NCI-H1694 (cell line): ENCODE results near the gene CSTF2T.
"Not testable (repeated sequence)": the region's sequence is repeated elsewhere in the genome, so short reads cannot be mapped to it uniquely, and the experiment has no call there.

ENCODE experiments used
- DNase-seq: peaks from one replicate; lab custom pipeline; 2025; lab: John Stamatoyannopoulos, UW

The CSTF2T gene

GRCh38 chr10:51698473-51699063 is 827 bp downstream of the CSTF2T start:
- DNase-seq = no peak

DNA sequence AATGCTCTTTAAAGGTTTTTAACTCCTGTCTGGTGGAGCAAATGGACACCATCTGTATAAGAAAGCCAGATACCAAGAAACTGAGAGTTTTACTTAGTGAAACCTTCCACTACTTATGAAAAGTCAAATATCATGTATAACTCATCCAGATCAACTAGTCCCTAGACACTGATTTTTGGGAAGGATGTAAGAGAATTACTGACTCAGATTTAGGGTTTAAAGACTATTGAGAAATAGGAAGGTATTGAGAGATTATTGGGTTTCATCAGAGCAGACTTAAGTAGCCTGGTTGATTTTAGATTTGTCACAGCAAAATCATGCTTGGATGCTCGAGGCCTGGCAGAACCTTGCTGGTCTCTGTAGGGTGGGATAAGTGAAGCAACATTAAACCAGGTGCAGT is 3.1 kb downstream of the CSTF2T start:
- no peak for DNase-seq

- no peak for DNase-seq
Observed at GRCh38 chr10:51694086-51694768, 5.2 kb downstream of the CSTF2T start.

- no peak for DNase-seq
Observed at GRCh38 chr10:51691135-51691534, 8.3 kb downstream of the CSTF2T start.

DNA sequence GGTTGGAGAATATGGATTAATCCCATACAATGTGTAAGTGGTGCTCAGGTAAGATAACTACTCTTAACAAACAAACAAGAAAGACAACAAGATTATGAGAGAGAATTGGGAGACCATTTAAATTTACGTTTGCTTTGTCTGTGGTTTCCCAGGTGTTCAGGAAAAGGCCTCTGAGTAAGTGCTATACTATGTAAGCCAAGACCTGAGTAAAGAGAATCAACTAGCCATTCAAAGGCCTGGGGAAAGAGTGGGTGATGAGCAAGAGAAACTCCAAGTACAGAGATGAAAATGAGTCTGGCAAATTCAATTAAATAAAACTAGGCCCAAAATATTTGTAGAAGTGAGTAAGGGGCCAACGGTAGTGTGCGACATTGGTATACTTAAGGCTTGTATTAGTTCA is 9.9 kb downstream of the CSTF2T start:
- no peak for DNase-seq

- not testable (repeated sequence) for DNase-seq
Observed at GRCh38 chr10:51688826-51689225, 10.6 kb downstream of the CSTF2T start.

DNA sequence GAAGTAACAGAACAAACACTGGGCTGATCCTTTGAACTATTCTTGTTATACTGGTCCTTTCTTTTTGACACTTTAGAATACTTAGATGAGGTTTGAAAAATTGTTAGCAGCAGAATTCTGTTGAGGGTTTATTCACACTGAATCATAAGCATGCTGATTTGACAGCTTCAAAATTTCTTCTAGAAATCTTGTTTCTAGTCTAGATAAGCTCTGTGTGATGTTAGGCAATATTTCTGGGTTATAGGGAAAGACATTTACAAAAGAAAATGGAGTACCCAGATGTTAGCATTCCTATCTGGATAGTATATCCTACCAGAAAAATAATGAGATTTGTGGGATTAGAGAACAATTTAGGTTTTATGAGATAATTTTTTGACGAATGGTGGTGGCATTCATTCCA is 12.1 kb downstream of the CSTF2T start:
- DNase-seq = no peak

GRCh38 chr10:51685768-51686167 is 13.6 kb downstream of the CSTF2T start:
- no peak for DNase-seq

GRCh38 chr10:51683031-51683691 is 16.2 kb downstream of the CSTF2T start:
- no peak for DNase-seq

GRCh38 chr10:51679841-51680240 is 19.6 kb downstream of the CSTF2T start:
- DNase-seq = no peak

DNA sequence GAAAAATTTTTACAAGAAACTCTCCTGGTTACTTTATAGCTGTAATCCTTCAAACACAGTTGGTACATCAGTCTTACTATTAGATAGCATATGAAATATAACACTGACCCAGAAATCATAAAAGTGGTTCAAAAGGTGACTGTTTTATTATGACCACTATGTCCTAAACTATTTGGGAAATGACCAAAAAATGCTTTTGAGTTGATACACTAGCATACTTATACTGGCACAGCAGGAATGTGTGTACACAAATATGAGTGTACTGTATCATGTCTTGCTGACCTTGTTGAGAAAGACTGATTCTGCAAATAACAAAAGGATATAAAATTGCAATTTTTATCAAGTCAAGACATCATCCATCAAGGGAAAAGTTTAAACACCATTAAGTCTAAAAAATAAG is 24.3 kb downstream of the CSTF2T start:
- DNase-seq = no peak

GRCh38 chr10:51672039-51672535 is 27.3 kb downstream of the CSTF2T start:
- no peak for DNase-seq

DNA sequence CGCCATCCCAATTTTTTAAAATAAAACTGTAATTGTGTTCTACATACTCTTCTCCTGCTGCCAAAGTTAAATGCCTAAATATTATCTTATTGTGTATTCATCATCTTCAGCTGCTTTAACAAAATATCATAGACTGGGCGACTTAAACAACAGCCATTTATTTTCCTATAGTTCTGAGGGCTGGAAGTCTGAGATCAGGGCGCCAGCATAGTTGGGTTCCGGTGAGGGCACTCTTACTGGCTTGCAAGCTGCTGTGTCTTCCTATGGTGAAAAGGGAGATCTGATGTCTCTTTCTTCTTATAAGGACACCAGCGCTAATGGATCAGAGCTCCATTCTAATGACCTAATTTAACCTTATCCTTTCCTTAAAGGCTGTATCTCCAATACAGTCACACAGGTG is 30.4 kb downstream of the CSTF2T start:
- DNase-seq = no peak

GRCh38 chr10:51668336-51668689 is 31.1 kb downstream of the CSTF2T start:
- no peak for DNase-seq

- no peak for DNase-seq
Observed at GRCh38 chr10:51667678-51668335, 31.6 kb downstream of the CSTF2T start.

- DNase-seq = no peak
Observed at GRCh38 chr10:51666456-51666855, 32.9 kb downstream of the CSTF2T start.

- no peak for DNase-seq
Observed at GRCh38 chr10:51663086-51663485, 36.3 kb downstream of the CSTF2T start.

GRCh38 chr10:51659344-51659743 is 40.1 kb downstream of the CSTF2T start:
- no peak for DNase-seq

DNA sequence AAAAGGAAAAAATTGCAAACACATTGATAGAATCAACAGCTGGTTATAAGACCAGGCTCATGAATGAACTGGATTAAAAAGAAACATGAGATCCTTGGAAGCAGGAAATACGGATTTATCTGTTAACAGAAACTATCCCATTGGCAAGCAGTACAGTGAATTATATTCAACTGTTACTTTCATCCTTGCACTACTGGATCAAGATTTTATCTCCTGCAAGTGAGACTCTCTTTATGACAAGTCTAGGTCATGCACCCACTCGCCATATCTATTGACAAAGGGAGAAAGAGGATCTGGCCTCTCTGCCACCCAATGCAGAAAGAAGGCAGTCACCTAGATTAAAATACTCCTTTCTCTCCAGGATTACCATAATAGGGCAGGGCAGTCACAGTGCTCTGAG is 41.4 kb downstream of the CSTF2T start:
- DNase-seq = no peak

GRCh38 chr10:51656503-51656902 is 42.9 kb downstream of the CSTF2T start:
- DNase-seq = no peak

GRCh38 chr10:51654918-51655317 is 44.5 kb downstream of the CSTF2T start:
- no peak for DNase-seq

DNA sequence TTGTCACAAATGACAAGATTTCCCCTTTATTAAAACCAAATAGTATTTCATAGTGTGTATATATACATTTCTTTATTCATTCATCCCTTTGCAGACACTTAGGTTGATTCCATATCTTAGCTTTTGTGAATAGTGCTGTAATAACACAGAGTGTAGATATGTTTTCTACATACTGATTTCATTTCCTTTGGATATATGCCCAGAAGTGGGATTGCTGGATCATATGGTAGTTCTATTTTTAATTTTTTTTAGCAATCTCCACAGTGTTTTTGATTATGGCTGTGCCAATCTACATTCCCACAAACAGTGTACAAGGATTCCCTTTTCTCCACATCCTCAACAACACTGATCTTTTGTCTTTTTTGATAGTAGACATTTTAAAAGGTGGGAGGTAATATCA is 46.4 kb downstream of the CSTF2T start:
- DNase-seq = no peak

GRCh38 chr10:51651063-51651462 is 48.3 kb downstream of the CSTF2T start:
- no peak for DNase-seq
